H1 (cell line): ENCODE measurements around the gene SLC27A4. TPM values are rescaled to one million over a fixed set of nuclear protein-coding genes. Genes with fewer than 3 reads are reported as not detected.

Experiments used
- EGR1 ChIP-seq: IDR thresholded peaks from 2 replicates; pipeline ENCODE4 v1.6.1; 2011; ENCODE audit warnings: low read depth, low read length, borderline replicate concordance
- EZH2 ChIP-seq: fragments of 200-600 bp; sonication (generic); IDR thresholded peaks from 2 replicates; pipeline ENCODE4 v1.7.1; 2012; ENCODE audit warnings: low read depth, mild to moderate bottlenecking, moderate library complexity, low read length, inconsistent platforms; ENCODE audit not compliant: severe bottlenecking
- NRF1 ChIP-seq: IDR thresholded peaks from 2 replicates; pipeline ENCODE4 v1.6.1; 2011; ENCODE audit warnings: mild to moderate bottlenecking, low read depth, low read length, improper control_type of control experiment
- PHF8 ChIP-seq: fragments of 200-600 bp; sonication (generic); conservative IDR thresholded peaks from 2 replicates; pipeline ENCODE4 v1.7.1; 2012; ENCODE audit warnings: low read depth, mild to moderate bottlenecking, inconsistent platforms, low read length, moderate library complexity
- POU5F1 ChIP-seq: IDR thresholded peaks from 2 replicates; pipeline ENCODE4 v1.6.1; 2011; ENCODE audit warnings: low read depth, mild to moderate bottlenecking, low read length, moderate library complexity
- SIN3A ChIP-seq, 2 experiments: IDR thresholded peaks in 1 of 2; conservative IDR thresholded peaks in 1 of 2; 2 replicates each; pipeline ENCODE4 v1.6.1; 2011 to 2012; ENCODE audit warnings: low read length in 2 of 2, improper control_type of control experiment in 1 of 2, low read depth in 1 of 2, mild to moderate bottlenecking in 1 of 2
- SIX5 ChIP-seq: IDR thresholded peaks from 2 replicates; pipeline ENCODE4 v1.6.1; 2011; ENCODE audit warnings: mild to moderate bottlenecking, low read depth, low read length
- SP2 ChIP-seq: IDR thresholded peaks from 2 replicates; pipeline ENCODE4 v1.6.1; 2012; ENCODE audit warnings: mild to moderate bottlenecking, low read length, inconsistent platforms
- TBP ChIP-seq: IDR thresholded peaks from 2 replicates; pipeline ENCODE4 v1.6.1; 2011; ENCODE audit warnings: low read depth, low read length, improper control_type of control experiment
- polyA plus RNA-seq, 7 experiments: library from polyadenylated mRNA; depleted of rRNA in 3 of 7; stranded (reverse) in 5 of 7; unstranded in 2 of 7; fragments of >200 nt in 5 of 7; fragments of 200-250 nt in 2 of 7; gene quantifications; 1 replicate in 5 of 7; 2 replicates in 1 of 7; 4 replicates in 1 of 7; pipeline versions ENCODE4 v1.2.1 to v1.2.3, GENCODE V29; 2011 to 2013; ENCODE audit warnings: missing spikeins in 2 of 7, mixed read lengths in 2 of 7
- total RNA-seq: library from RNA; stranded (reverse); fragmentation: NEBNext Ultra II Directional; extraction: Animal tissue kit (Norgen Biotek cat#: 25700); gene quantifications from 2 replicates; pipeline ENCODE4 v1.2.1, GENCODE V29; 2021
- TF ChIP-seq, protein P1 (sequence below): fragments of 300-600 bp; sonication (generic); IDR thresholded peaks from 2 replicates; pipeline ENCODE4 v1.7.1; 2012; ENCODE audit warnings: low read length, moderate library complexity, mild to moderate bottlenecking, inconsistent platforms; ENCODE audit not compliant: insufficient replicate concordance

Gene SLC27A4
- total and polyA plus RNA-seq, 2 of the 8 experiments (the other 6 are each of a cell fraction or from before 2014, with no cell fraction given), result 14.9 to 20.5 TPM

DNA sequence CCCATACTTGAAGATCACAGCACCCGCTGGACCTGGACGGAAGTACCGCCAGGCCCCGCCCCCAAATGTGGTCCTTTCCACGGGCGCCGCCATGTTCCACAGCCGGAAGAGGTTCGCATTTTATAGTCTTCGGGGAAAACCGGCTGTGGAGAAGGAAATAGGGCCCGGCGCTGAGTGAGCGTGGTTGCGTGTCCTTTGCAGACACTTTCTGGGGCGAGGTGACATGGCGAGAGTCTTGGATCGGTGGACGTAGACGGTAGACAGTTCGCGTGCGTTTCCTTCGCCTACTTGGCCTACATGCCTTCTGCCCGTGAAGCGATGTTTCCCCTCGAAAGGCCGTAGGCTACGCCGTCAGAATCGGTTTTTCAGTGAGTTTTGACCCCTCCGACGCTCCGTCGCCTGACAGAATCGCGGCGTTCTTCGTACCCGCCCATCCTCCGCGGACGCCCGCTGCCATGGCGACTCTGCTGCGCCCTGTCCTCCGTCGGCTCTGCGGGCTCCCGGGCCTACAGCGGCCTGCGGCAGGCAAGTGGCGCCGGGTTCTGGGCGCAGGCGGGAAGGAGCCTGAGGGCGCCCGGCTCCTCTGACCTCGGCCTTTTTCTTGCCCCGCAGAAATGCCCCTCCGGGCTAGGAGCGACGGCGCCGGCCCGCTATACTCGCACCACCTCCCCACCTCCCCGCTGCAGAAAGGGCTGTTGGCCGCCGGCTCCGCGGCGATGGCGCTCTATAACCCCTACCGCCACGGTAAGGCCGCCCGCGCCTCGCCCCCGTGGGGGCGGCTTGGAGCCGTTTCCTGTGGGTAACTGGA lies 17.7 kb upstream of the SLC27A4 start, which contains the start of the genes COQ4 and TRUB2 (continued):
- TF ChIP-seq, protein P1, sequence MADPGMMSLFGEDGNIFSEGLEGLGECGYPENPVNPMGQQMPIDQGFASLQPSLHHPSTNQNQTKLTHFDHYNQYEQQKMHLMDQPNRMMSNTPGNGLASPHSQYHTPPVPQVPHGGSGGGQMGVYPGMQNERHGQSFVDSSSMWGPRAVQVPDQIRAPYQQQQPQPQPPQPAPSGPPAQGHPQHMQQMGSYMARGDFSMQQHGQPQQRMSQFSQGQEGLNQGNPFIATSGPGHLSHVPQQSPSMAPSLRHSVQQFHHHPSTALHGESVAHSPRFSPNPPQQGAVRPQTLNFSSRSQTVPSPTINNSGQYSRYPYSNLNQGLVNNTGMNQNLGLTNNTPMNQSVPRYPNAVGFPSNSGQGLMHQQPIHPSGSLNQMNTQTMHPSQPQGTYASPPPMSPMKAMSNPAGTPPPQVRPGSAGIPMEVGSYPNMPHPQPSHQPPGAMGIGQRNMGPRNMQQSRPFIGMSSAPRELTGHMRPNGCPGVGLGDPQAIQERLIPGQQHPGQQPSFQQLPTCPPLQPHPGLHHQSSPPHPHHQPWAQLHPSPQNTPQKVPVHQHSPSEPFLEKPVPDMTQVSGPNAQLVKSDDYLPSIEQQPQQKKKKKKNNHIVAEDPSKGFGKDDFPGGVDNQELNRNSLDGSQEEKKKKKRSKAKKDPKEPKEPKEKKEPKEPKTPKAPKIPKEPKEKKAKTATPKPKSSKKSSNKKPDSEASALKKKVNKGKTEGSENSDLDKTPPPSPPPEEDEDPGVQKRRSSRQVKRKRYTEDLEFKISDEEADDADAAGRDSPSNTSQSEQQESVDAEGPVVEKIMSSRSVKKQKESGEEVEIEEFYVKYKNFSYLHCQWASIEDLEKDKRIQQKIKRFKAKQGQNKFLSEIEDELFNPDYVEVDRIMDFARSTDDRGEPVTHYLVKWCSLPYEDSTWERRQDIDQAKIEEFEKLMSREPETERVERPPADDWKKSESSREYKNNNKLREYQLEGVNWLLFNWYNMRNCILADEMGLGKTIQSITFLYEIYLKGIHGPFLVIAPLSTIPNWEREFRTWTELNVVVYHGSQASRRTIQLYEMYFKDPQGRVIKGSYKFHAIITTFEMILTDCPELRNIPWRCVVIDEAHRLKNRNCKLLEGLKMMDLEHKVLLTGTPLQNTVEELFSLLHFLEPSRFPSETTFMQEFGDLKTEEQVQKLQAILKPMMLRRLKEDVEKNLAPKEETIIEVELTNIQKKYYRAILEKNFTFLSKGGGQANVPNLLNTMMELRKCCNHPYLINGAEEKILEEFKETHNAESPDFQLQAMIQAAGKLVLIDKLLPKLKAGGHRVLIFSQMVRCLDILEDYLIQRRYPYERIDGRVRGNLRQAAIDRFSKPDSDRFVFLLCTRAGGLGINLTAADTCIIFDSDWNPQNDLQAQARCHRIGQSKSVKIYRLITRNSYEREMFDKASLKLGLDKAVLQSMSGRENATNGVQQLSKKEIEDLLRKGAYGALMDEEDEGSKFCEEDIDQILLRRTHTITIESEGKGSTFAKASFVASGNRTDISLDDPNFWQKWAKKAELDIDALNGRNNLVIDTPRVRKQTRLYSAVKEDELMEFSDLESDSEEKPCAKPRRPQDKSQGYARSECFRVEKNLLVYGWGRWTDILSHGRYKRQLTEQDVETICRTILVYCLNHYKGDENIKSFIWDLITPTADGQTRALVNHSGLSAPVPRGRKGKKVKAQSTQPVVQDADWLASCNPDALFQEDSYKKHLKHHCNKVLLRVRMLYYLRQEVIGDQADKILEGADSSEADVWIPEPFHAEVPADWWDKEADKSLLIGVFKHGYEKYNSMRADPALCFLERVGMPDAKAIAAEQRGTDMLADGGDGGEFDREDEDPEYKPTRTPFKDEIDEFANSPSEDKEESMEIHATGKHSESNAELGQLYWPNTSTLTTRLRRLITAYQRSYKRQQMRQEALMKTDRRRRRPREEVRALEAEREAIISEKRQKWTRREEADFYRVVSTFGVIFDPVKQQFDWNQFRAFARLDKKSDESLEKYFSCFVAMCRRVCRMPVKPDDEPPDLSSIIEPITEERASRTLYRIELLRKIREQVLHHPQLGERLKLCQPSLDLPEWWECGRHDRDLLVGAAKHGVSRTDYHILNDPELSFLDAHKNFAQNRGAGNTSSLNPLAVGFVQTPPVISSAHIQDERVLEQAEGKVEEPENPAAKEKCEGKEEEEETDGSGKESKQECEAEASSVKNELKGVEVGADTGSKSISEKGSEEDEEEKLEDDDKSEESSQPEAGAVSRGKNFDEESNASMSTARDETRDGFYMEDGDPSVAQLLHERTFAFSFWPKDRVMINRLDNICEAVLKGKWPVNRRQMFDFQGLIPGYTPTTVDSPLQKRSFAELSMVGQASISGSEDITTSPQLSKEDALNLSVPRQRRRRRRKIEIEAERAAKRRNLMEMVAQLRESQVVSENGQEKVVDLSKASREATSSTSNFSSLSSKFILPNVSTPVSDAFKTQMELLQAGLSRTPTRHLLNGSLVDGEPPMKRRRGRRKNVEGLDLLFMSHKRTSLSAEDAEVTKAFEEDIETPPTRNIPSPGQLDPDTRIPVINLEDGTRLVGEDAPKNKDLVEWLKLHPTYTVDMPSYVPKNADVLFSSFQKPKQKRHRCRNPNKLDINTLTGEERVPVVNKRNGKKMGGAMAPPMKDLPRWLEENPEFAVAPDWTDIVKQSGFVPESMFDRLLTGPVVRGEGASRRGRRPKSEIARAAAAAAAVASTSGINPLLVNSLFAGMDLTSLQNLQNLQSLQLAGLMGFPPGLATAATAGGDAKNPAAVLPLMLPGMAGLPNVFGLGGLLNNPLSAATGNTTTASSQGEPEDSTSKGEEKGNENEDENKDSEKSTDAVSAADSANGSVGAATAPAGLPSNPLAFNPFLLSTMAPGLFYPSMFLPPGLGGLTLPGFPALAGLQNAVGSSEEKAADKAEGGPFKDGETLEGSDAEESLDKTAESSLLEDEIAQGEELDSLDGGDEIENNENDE, result no peak
- TF ChIP-seq EGR1 (0 out of 2 replicates have a peak, but pooled peaks have one; percentile 48), SIX5 (peak; percentile 34; the same call in 1 of the 2 replicates), EZH2 (no peak), SIN3A (conservative IDR thresholded peaks at IDR 0.05 in 1 of 2, IDR thresholded peaks at IDR 0.05 in 1 of 2; ENCODE audit: low read depth in 1 of 2, low read length in 2 of 2) (peak; percentile 86 to 96), SP2 (no peak), TBP (peak; percentile 74), PHF8 (peak; percentile 74), NRF1 (no peak), POU5F1 (no peak)
